ENCODE data around the gene PEX14. TPM values are rescaled to one million over a fixed set of nuclear protein-coding genes. Genes with fewer than 3 reads are reported as not detected.
"Not testable (repeated sequence)": the region's sequence is repeated elsewhere in the genome, so short reads cannot be mapped to it uniquely, and the experiment has no call there.

Gene PEX14
- total RNA-seq, 1 donor from 2014 or later: 22.7 TPM

DNA sequence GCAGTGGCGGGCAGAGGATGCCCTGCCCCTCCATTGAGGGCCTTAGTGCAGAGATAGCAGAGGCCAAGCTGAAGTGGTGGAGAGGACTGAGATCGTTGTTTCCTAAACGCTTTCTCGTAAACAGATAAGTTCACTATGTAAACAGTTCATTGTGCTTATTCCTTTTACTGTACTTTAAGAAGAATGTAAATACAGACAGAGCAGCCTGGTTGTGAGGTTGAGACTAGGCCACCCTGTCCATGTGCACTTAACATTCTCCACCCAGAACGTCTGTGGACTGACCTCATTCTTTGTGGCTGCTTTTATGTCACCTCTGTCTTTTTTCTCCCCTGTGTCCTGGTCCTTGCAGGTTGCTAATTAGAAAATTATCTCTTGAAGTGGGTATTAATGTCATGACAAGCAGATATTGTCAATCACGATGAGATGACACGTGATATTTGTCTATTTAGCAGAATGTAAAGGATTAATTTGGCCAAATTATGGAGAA, 36.0 kb upstream of the PEX14 start:
- Mint-ChIP-seq H3K9me3 (no peaks in the 10 kb centered on the region), H3K36me3 (ENCODE audit: low read depth) (no peaks in the 10 kb centered on the region), H3K27me3 (ENCODE audit: insufficient read depth) (no peaks in the 10 kb centered on the region), H3K27ac (no peak overlapping the region), H3K4me1 (ENCODE audit: low read depth) (no peaks in the 10 kb centered on the region), H3K4me3 (no peak overlapping the region)
- intact Hi-C loops (cut with micrococcal nuclease): no loop called here
- DNase-seq (ENCODE audit: low spot score): no peak

DNA sequence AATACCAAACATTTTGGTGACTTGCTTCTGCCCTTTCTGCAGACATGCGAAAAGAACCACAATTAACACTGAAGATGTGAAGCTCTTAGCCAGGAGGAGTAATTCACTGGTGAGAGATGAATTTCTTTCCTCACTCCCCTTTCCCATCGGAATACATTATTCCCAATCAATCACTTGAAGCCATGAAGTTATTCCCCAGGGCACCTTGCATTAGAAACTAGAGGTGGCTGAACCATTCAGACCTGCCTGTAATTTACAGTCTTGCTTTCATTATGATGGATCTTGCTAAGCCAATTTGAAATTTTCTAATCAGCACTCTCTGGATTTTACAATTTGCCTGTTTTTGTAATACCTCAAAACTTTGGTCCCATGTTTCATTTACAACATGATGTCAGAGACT, 34.4 kb upstream of the PEX14 start:
- no peak overlapping the region for H3K27ac Mint-ChIP-seq
- DNase-seq (ENCODE audit: low spot score): no peak
- no peaks in the 10 kb centered on the region for H3K4me1 Mint-ChIP-seq (ENCODE audit: low read depth)
- H3K27me3 Mint-ChIP-seq (ENCODE audit: insufficient read depth): no peaks in the 10 kb centered on the region
- H3K36me3 Mint-ChIP-seq (ENCODE audit: low read depth): no peaks in the 10 kb centered on the region
- no peak overlapping the region for H3K4me3 Mint-ChIP-seq
- intact Hi-C loops (cut with micrococcal nuclease): no loop called here
- no peaks in the 10 kb centered on the region for H3K9me3 Mint-ChIP-seq

DNA sequence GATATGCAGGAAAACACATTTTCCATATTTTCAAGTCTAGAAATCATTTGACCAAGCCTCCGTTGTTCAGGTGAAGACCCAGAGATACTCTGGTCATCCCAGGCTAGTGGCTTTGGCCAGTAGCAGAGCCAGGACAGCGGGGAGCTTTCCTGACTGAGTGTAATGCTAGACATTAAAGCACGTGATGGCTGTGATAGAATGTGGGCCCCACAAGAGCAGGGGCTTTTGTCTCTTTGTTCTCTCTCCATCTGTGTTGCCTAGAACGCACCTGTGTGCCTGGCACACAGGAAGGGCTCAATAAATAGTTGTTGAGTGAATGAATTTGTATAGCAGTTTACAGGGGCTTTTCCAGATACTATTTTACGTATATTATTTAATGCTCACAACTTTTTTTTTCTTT, 34.0 kb upstream of the PEX14 start:
- no peak for DNase-seq (ENCODE audit: low spot score)
- no peaks in the 10 kb centered on the region for H3K4me1 Mint-ChIP-seq (ENCODE audit: low read depth)
- no peak overlapping the region for H3K27ac Mint-ChIP-seq
- no peaks in the 10 kb centered on the region for H3K27me3 Mint-ChIP-seq (ENCODE audit: insufficient read depth)
- H3K36me3 Mint-ChIP-seq (ENCODE audit: low read depth): no peaks in the 10 kb centered on the region
- no peaks in the 10 kb centered on the region for H3K9me3 Mint-ChIP-seq
- no peak overlapping the region for H3K4me3 Mint-ChIP-seq
- intact Hi-C loops (cut with micrococcal nuclease): no loop called here

DNA sequence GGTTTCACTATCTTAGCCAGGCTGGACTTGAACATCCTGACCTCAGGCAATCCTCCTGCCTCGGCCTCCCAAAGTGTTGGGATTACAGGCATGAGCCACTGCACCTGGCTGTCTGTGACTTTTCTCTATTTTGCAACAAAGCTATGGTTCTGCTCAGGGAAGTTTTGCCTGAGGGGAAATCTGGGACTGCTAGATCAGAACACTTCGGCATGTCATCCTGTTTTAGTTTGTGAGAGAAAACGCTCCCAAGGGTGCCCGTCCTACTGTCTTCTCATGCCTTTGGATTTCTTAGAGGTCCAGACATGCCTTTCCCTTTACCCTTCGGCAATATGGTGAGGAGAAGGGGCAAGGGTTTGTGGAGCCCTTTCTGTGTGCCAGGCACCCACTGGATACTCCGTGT, 30.5 kb upstream of the PEX14 start:
- no peaks in the 10 kb centered on the region for H3K36me3 Mint-ChIP-seq (ENCODE audit: low read depth)
- H3K4me3 Mint-ChIP-seq: no peak overlapping the region
- H3K4me1 Mint-ChIP-seq (ENCODE audit: low read depth): peaks cover 5% of the 10 kb centered on the region
- no peak overlapping the region for H3K27ac Mint-ChIP-seq
- no peak for DNase-seq (ENCODE audit: low spot score)
- intact Hi-C loops (cut with micrococcal nuclease): no loop called here
- no peaks in the 10 kb centered on the region for H3K27me3 Mint-ChIP-seq (ENCODE audit: insufficient read depth)
- H3K9me3 Mint-ChIP-seq: no peaks in the 10 kb centered on the region

DNA sequence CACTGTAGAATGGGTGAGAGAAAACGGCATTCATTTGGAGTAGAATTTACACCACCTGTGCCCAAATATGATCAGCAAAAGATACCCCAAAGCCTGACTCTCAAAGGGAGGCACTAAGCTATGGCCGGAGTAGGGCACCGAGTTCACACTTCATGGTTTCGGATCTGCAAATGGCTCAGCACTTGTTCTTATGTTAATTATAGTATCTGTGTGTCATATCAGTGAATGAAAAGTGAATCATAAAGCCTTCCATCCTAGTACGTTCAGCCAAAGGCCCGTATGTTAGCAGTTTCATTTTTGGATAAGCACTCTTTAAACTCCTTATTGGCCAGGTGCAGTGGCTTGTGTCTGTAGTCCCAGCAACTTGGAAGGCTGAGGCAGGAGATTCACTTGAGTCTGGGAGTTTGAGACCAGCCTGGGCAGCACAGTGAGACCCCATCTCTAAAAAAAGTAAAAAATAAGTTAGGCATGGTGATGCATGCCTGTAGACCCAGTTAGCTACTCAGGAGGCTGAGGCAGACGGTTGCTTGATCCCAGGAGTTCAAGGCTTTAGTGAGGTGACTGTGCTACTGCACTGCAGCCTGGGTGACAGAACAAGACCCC, 29.9 kb upstream of the PEX14 start:
- no peak for DNase-seq (ENCODE audit: low spot score)
- H3K4me3 Mint-ChIP-seq: no peak overlapping the region
- H3K9me3 Mint-ChIP-seq: no peaks in the 10 kb centered on the region

DNA sequence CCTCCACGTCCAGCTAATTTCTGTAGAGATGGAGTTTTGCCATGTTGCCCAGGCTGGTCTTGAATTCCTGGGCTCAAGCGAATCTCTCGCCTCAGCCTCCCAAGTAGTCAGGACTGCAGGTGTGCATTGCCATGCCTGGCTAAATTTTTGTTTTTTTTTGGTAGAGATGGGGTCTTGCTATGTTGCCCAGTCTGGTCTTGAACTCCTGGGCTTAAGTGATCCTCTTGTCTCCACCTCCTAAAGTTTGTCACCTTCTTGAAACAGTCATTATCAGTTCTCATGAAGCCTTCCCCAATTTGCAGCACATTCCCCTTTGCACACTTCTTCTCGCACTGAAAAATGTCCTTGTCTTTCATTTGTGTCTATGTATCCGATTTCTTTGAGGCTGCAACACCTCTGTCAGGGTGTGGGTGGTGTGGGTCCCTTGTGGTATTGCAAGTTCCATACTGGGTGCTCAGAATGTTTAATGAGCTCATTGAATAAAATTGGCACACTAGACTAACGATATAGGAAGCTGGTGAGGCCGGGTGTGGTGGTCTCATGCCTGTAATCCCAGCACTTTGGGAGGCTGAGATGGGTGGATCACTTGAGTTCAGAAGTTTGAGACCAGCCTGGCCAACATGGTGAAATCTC, 27.8 kb upstream of the PEX14 start:
- intact Hi-C loops (cut with micrococcal nuclease): no loop called here
- H3K4me3 Mint-ChIP-seq: no peak overlapping the region

More for the DNA sequence above, 29.9 kb upstream of the PEX14 start:
- no peaks in the 10 kb centered on the region for H3K27me3 Mint-ChIP-seq (ENCODE audit: insufficient read depth)
- no peak overlapping the region for H3K27ac Mint-ChIP-seq
- intact Hi-C loops (cut with micrococcal nuclease): no loop called here
- H3K36me3 Mint-ChIP-seq (ENCODE audit: low read depth): no peaks in the 10 kb centered on the region
- peaks cover 5% of the 10 kb centered on the region for H3K4me1 Mint-ChIP-seq (ENCODE audit: low read depth)

DNA sequence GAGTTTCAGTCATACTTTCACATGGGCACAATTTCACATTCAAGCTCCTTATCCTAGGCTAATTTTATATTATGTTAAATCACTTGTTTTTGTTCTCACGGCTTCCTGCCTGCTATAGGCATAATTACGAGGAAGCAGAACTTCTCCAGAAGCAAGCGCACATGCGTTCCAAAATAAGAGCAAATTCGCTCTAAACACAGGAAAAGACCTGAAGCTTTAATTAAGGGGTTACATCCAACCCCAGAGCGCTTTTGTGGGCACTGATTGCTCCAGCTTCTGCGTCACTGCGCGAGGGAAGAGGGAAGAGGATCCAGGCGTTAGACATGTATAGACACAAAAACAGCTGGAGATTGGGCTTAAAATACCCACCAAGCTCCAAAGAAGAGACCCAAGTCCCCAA, 25.0 kb upstream of the PEX14 start, which contains the start of gene CORT:
CORT (plus strand) TSS at position 281 of the 400 bp plus-strand sequence. CDS start 193 bp downstream, outside the sequence.
- no peaks in the 10 kb centered on the region for H3K9me3 Mint-ChIP-seq
- no peak within 1 kb of the TSS for H3K27ac Mint-ChIP-seq
- peaks cover 5% of the 10 kb centered on the region for H3K4me1 Mint-ChIP-seq (ENCODE audit: low read depth)

More for the DNA sequence above, 27.8 kb upstream of the PEX14 start:
- no peak overlapping the region for H3K27ac Mint-ChIP-seq
- H3K4me1 Mint-ChIP-seq (ENCODE audit: low read depth): peaks cover 5% of the 10 kb centered on the region
- H3K27me3 Mint-ChIP-seq (ENCODE audit: insufficient read depth): no peaks in the 10 kb centered on the region
- H3K36me3 Mint-ChIP-seq (ENCODE audit: low read depth): no peaks in the 10 kb centered on the region
- DNase-seq (ENCODE audit: low spot score): no peak
- no peaks in the 10 kb centered on the region for H3K9me3 Mint-ChIP-seq

DNA sequence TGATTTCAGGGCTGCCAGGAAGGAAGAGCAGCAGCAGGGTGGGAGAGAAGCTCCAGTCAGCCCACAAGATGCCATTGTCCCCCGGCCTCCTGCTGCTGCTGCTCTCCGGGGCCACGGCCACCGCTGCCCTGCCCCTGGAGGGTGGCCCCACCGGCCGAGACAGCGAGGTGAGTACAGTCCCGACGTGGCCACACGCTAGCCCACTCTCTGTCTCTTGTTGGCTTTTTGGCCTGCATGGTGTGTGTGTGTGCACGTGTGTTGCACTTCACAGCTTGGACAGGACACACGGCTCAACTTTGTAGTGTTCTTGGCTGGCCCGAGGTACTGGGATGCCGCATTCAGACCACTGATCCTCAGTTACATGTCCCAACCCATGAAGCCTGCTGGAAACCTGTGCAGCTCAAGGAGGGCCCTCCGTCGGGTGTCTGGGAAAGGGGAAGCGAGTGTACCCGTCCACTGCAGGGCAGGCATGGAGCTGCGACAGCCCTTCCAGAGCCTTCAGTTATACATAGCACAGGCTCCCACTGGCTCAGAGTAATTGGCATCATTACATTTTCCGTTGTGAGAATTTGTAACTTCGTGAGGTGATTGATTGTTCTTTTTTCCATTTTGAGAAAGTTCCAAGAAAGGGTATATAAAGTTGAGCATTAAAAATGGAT, 24.5 kb upstream of the PEX14 start:
- Mint-ChIP-seq H3K27ac (no peak overlapping the region), H3K4me3 (no peak overlapping the region), H3K4me1 (ENCODE audit: low read depth) (peaks cover 5% of the 10 kb centered on the region), H3K36me3 (ENCODE audit: low read depth) (no peaks in the 10 kb centered on the region), H3K27me3 (ENCODE audit: insufficient read depth) (no peaks in the 10 kb centered on the region), H3K9me3 (no peaks in the 10 kb centered on the region)
- no peak for DNase-seq (ENCODE audit: low spot score)
- intact Hi-C loops (cut with micrococcal nuclease): no loop called here

More for the DNA sequence above, 25.0 kb upstream of the PEX14 start, which contains the start of gene CORT:
- intact Hi-C loops (cut with micrococcal nuclease): no loop called here
- Mint-ChIP-seq H3K4me3 (no peak within 1 kb of the TSS), H3K27me3 (ENCODE audit: insufficient read depth) (no peaks in the 10 kb centered on the region), H3K36me3 (ENCODE audit: low read depth) (no peaks in the 10 kb centered on the region)
- DNase-seq (ENCODE audit: low spot score): no peak

DNA sequence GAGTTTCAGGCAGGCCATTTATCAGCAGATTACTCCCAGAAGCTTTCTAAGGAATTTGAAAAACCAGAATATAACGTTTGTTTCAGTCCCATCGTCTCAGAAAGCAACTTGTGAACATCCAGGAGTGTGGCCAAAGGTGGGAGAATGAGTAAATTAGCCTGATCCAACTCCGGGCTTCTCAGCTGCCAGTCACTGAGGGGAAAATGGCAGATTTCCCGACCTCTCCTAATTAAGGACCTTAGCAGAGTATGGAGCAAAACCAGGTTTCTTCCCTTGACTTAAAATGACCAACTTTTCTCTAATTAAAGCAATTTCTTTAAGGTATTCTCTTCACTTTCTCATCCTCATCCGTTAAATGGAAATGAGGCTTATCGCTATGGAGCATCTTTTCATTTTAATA, 23.9 kb upstream of the PEX14 start:
- no peak overlapping the region for H3K4me3 Mint-ChIP-seq

DNA sequence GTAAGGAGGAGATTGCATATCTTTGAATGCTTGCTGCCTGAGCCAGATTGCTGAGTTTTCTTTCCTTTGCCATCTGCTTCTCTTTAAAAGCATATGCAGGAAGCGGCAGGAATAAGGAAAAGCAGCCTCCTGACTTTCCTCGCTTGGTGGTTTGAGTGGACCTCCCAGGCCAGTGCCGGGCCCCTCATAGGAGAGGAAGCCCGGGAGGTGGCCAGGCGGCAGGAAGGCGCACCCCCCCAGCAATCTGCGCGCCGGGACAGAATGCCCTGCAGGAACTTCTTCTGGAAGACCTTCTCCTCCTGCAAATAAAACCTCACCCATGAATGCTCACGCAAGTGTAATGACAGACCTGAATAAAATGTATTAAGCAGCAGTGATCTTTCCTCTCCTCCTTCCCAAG, 23.5 kb upstream of the PEX14 start:
- intact Hi-C loops (cut with micrococcal nuclease): no loop called here
- Mint-ChIP-seq H3K36me3 (ENCODE audit: low read depth) (peaks cover 3% of the 10 kb centered on the region), H3K4me3 (no peak overlapping the region), H3K4me1 (ENCODE audit: low read depth) (peaks cover 5% of the 10 kb centered on the region), H3K9me3 (no peaks in the 10 kb centered on the region), H3K27ac (no peak overlapping the region), H3K27me3 (ENCODE audit: insufficient read depth) (no peaks in the 10 kb centered on the region)
- no peak for DNase-seq (ENCODE audit: low spot score)

More for the DNA sequence above, 23.9 kb upstream of the PEX14 start:
- H3K27ac Mint-ChIP-seq: no peak overlapping the region
- no peaks in the 10 kb centered on the region for H3K36me3 Mint-ChIP-seq (ENCODE audit: low read depth)
- H3K9me3 Mint-ChIP-seq: no peaks in the 10 kb centered on the region
- no peak for DNase-seq (ENCODE audit: low spot score)
- H3K27me3 Mint-ChIP-seq (ENCODE audit: insufficient read depth): no peaks in the 10 kb centered on the region
- intact Hi-C loops (cut with micrococcal nuclease): no loop called here
- peaks cover 5% of the 10 kb centered on the region for H3K4me1 Mint-ChIP-seq (ENCODE audit: low read depth)

DNA sequence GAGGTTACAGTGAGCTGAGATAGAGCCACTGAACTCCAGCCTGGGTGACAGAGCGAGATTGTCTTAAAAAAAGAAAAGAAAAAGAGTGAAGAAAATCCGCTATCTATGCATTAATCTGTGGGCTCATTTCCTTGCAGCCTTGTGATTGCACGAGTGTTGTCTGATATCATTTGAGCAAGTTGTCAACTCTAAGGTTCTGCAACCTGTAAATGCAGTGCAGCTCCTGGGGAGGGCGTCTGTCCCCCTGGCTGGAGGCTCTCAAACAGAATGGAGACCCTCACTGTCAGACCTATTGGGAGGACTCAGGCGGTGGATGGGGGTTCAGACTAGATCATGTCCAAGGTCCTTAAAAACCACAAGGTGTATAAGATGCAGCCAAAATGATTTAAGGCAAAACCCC, 18.7 kb upstream of the PEX14 start:
- intact Hi-C loops (cut with micrococcal nuclease): no loop called here
- no peaks in the 10 kb centered on the region for H3K27me3 Mint-ChIP-seq (ENCODE audit: insufficient read depth)
- H3K36me3 Mint-ChIP-seq (ENCODE audit: low read depth): peaks cover 13% of the 10 kb centered on the region
- no peak overlapping the region for H3K4me3 Mint-ChIP-seq
- DNase-seq (ENCODE audit: low spot score): no peak
- H3K27ac Mint-ChIP-seq: no peak overlapping the region
- no peaks in the 10 kb centered on the region for H3K4me1 Mint-ChIP-seq (ENCODE audit: low read depth)
- no peaks in the 10 kb centered on the region for H3K9me3 Mint-ChIP-seq

DNA sequence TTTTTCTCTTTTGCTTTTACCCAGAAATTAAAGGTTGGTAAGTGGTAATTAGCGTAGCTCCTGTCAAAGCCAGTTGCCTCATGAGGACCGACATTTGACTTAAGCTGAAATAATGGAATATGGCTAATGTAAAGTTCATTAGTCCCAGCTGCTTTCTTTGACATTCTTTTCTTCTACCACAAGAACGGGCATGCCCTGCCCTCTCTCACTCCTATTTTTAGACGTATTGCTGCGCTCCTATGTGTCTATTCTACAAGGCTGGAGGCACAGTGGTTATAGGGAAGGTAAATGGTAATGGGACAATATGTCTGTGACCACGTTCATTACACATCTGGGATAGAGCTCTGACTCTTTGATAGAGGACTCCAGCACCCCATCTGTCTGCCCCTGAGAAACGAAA, 18.1 kb upstream of the PEX14 start:
- H3K27me3 Mint-ChIP-seq (ENCODE audit: insufficient read depth): no peaks in the 10 kb centered on the region
- H3K4me3 Mint-ChIP-seq: no peak overlapping the region
- H3K27ac Mint-ChIP-seq: no peak overlapping the region
- no peaks in the 10 kb centered on the region for H3K4me1 Mint-ChIP-seq (ENCODE audit: low read depth)
- peaks cover 16% of the 10 kb centered on the region for H3K36me3 Mint-ChIP-seq (ENCODE audit: low read depth)
- intact Hi-C loops (cut with micrococcal nuclease): no loop called here
- no peaks in the 10 kb centered on the region for H3K9me3 Mint-ChIP-seq
- no peak for DNase-seq (ENCODE audit: low spot score)

DNA sequence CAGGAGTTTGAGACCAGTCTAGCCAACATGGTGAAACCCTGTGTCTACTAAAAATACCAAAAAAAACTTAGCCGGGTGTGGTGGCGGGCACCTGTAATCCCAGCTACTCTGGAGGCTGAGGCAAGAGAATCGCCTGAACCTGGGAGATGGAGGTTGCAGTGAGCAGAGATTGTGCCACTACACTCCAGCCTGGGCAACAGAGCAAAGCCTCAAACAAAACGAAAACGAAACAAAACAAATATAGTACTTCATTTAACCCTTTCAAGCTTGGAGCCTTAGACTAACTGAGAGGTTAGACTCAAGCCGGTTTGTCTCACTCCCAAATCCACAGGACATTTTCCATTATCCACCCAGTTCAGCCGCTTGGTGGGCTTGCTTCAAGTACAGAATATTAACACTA, 17.3 kb upstream of the PEX14 start:
- peaks cover 18% of the 10 kb centered on the region for H3K36me3 Mint-ChIP-seq (ENCODE audit: low read depth)
- H3K9me3 Mint-ChIP-seq; H3K27ac Mint-ChIP-seq; DNase-seq (ENCODE audit: low spot score); H3K27me3 Mint-ChIP-seq (ENCODE audit: insufficient read depth); H3K4me3 Mint-ChIP-seq; H3K4me1 Mint-ChIP-seq (ENCODE audit: low read depth); intact Hi-C loops (cut with micrococcal nuclease): not testable (repeated sequence)

Measured in activated T-helper 1 cell treated with anti-CD3 and anti-CD28 coated beads, Interleukin-12 subunit alpha, Interleukin-12 subunit beta, Interleukin-2, Interleukin-4 antibody, amounts not matched to agents 30 ng/mL and 10 ng/mL and 1 ng/mL, durations not matched to agents 14 hours and 24 hours and 36 hours (primary cell).